Inferior parietal cortex (tissue), 1 donor: ENCODE data around the gene SEPTIN6.

ENCODE experiments used
- DNase-seq: peaks from one replicate; pipeline ENCODE4 v3.0.0-alpha.2; 2016; ENCODE audit errors: extremely low spot score

The SEPTIN6 gene

DNA sequence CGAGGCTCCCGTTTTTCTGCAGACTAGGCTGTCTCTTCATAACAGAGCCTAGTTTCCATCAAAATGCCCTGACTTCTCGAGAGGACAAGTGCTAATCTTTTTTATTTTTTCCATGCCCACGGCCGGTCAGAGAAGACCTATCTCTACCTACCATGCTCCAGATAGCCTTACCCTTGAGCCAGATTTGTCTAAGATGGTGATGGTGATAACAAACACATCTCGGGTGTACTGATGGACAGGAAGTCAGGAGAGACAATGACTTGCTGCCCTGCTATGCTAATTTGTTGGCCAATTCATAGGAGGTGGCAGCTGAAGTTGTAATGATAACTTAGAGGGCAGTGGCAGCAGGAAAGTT, 44.6 kb downstream of the SEPTIN6 start:
- no peak for DNase-seq

DNA sequence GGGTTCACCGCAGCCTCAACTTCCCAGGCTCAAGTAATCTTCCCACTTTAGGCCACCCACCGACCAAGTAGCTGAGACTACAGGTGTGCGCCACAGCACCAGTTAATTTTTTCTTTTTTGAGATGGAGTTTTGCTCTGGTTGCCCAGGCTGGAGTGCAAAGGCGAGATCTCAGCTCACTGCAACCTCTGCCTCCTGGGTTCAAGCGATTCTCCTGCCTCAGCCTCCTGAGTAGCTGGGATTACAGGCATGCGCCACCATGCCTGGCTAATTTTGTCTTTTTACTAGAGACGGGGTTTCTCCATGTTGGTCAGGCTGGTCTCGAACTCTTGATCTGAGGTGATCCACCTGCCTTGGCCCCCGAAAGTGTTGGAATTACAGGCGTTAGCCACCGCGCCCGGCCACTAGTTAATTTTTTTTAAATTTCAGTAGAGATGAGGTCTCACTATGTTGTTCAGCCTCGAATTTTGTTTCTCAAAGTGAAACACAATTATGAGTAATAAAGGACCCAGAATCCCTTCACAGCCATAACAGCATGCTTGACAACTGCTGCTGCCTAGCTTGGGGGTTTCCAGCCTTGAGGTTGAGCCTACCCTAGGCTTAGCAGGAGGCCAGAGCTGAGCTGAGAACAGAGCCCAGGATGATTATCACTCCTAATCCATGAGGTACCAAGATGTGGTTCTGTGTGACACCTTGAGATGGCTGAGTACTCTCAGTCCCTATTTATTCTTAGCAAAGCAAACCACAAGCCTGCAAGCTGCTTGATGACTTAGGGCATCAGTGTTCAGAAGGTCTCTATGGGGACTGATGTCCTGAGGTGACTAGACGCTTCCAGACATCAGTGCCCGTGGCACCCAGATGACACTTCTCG, 45.2 kb downstream of the SEPTIN6 start:
- DNase-seq: no peak

DNA sequence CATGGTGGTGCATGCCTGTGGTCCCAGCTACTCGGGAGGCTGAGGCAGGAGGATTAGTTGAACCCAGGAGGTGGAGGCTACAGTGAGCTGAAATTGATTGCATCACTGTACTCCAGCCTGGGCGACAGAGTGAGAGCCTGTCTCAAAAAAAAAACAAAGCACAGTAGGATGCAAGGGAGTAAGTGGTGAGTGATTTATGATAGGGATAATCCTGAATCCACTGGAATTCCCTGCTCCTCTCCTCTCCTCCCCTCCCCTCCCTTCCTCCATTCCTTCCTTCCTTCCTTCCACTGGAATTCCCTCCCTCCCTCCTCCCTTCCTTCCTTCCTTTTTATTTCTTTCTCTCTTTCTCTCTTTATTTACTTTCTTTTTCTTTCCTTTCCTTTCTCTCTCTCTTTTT, 45.9 kb downstream of the SEPTIN6 start:
- DNase-seq: no peak

DNA sequence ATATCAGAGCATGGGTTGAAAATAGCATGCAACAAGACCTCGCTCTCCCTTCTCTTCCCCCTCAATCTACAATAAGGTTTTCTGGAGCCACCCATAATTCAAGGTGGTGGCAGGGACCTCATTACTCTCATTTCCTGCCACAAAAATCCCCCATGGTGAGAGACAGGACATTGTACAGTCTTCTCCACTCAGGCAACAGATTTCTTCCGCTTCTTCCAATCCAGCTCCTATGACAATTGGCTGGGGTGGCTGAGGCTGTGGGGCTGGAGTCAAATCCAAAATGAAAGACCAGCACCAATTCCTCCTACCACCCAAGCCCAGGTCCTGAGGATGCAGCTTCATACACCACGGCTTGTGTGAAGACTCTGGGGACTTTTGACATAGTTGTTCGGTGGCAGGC, 46.5 kb downstream of the SEPTIN6 start:
- no peak for DNase-seq

DNA sequence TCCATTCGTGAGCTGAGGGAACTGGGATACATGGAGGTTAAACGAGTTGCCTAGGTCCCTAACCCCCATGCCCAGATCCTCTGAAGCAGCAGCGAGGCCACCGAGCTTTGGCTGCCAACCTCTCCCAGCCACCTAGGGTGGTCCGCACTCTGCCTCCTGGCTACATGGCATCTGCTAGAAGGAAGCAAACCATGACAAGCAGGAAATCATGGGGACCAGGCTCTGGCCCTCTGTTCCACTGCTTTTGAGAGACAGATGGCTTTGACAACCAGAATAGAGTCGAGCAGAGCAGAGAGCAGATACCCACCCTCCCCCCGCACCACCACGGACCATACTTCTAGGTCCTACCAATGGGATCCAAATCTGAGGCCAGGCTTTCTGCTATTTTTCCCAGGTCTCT, 49.3 kb downstream of the SEPTIN6 start:
- no peak for DNase-seq
